ENCODE results near the gene PDE3A.

The PDE3A gene

DNA sequence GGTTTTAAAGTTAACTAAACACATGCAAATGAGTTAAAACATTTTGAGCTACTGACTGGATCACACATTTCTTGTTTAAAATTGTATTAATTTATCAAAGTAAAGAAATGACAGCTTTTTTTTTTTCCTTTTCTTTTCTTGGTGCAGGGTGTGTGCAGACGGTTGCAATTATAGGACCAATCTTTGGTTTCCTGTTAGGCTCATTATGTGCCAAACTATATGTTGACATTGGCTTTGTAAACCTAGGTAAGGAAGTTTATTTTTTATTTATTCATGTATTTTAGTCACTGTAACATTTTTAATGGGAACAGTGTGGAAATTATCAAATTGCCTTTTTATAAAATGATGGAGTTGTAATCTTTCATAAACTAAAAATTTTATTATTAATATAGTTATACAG lies 348.6 kb downstream of the PDE3A start:
- DNase-seq (ENCODE audit: low spot score), result no peak

DNA sequence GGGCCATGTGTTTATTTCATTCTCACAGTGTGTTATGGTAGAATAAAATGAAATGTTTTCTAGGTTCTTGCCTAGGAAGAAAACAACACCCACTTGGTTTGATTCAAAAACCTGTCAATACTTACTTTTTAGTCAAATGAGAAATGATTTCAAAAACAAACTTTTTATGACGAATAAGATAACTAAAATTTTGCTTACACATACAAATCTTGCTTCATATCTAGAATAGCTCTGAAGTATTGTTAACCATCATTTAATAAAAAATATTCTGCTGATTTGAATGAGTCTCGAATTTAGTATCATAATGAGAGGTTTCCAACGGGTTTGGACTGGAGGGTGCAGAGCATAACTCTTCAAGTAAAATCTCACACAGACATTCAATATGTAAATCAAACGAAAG lies 350.0 kb downstream of the PDE3A start:
- DNase-seq (ENCODE audit: low spot score), result no peak

DNA sequence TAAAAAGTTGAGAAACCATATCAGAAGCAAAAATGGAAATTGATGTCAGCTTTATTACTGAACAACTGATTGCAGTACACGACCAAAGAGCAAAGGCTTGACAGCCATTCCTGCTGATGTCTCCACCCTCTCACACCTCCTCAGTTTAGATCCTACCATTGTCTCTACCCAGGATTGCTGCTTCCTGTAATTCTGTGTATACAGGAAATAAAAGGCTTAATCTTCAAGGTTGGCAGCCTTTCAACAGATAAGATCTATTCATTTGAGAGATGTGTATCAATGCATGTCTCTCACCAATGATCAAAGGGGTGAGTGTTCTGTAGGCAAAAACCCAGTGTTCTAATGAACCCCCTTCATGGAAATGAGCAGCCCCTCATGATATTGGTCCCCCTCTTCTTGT lies 353.8 kb downstream of the PDE3A start:
- no peak for DNase-seq (ENCODE audit: low spot score)

DNA sequence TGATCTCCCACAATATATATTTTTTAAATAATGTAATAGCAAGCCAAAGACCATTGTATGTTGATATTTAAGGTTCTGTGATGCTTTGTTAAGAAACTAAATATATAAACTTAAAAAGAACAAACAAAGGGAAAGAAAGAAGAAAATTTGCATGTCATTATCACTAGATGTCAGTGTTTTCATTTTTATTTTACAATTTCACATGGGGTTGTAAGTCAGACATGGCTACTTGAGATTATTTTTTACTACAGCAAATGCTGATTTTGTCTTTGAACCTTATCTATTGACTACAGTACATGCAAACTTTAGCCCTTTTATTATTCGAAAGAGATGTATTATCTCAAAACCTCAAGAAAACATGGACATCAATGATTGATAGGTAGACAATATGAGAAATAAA lies 362.9 kb downstream of the PDE3A start:
- no peak for DNase-seq (ENCODE audit: low spot score)

Data from COLO829 (cell line).